PC-3 (cell line): Measurements from ENCODE around the gene TMEM184A. TPM values are rescaled to one million over a fixed set of nuclear protein-coding genes. Genes with fewer than 3 reads are reported as not detected.

ENCODE experiments used
- ATAC-seq: fragments of 200-7000 bp; cut with Tn5 transposase; 2 replicates; pipeline ENCODE4 v1.9.1; 2020; ENCODE audit warnings: mild to moderate bottlenecking, moderate library complexity
- BruUV-seq: library from RNA; stranded (reverse); fragments of 400-500 nt; replicated peaks from 2 replicates; lab custom pipeline; 2021; lab: Mats Ljungman, UMichigan
- CTCF ChIA-PET: fragments of 300-600 bp; sonication (Branson Sonifier 250); formaldehyde crosslinking; loops from one replicate; lab custom pipeline; 2022; ENCODE audit warnings: antibody characterized with exemption; lab: Charles Lee
- POLR2A ChIA-PET: fragments of 300-600 bp; sonication (Branson Sonifier 250); formaldehyde crosslinking; loops from one replicate; lab custom pipeline; 2022; ENCODE audit warnings: antibody characterized with exemption; ENCODE audit not compliant: unreplicated experiment; lab: Charles Lee
- DNase-seq: peaks from one replicate; pipeline ENCODE4 v3.0.0-alpha.2; 2015
- H2AFZ ChIP-seq: fragments of 300-600 bp; sonication (generic); 2 replicates; pipeline ENCODE4 v1.6.0; 2016; ENCODE audit warnings: antibody characterized with exemption, low read length
- H3F3A ChIP-seq: fragments of 300-600 bp; sonication (generic); one replicate; pipeline ENCODE4 v1.6.0; 2017; ENCODE audit warnings: antibody characterized with exemption, low read length, control low read depth, mild to moderate bottlenecking; ENCODE audit not compliant: unreplicated experiment
- H3K27ac ChIP-seq: fragments of 300-600 bp; sonication (generic); 2 replicates; pipeline ENCODE4 v1.5.1; 2016; ENCODE audit warnings: mild to moderate bottlenecking, low read length
- H3K27me3 ChIP-seq: fragments of 300-600 bp; sonication (generic); 2 replicates; pipeline ENCODE4 v1.6.1; 2016; ENCODE audit warnings: low read length, mixed read lengths
- H3K36me3 ChIP-seq: fragments of 300-600 bp; sonication (generic); 2 replicates; pipeline ENCODE4 v1.6.1; 2016; ENCODE audit warnings: low read depth, mixed run types, low read length, mixed read lengths
- H3K4me1 ChIP-seq: fragments of 300-600 bp; sonication (generic); 2 replicates; pipeline ENCODE4 v1.5.1; 2016; ENCODE audit warnings: low read length; ENCODE audit not compliant: insufficient read depth
- H3K4me2 ChIP-seq: fragments of 300-600 bp; sonication (generic); 2 replicates; pipeline ENCODE4 v1.6.0; 2016; ENCODE audit warnings: low read length
- H3K4me3 ChIP-seq: fragments of 300-600 bp; sonication (generic); 2 replicates; pipeline ENCODE4 v1.5.1; 2016; ENCODE audit warnings: mild to moderate bottlenecking, low read length, mixed read lengths
- H3K79me2 ChIP-seq: fragments of 300-600 bp; sonication (generic); 2 replicates; pipeline ENCODE4 v1.6.1; 2017; ENCODE audit warnings: low read length, mixed read lengths
- H3K9ac ChIP-seq: fragments of 300-600 bp; sonication (generic); 2 replicates; pipeline ENCODE4 v1.6.0; 2016; ENCODE audit warnings: mild to moderate bottlenecking, low read length
- H3K9me2 ChIP-seq: fragments of 300-600 bp; sonication (generic); replicated peaks from 2 replicates; pipeline ENCODE4 v1.6.1; 2016; ENCODE audit warnings: mixed run types, low read length, mixed read lengths
- H3K9me3 ChIP-seq: fragments of 300-600 bp; sonication (generic); 2 replicates; pipeline ENCODE4 v1.6.1; 2016; ENCODE audit warnings: low read length, mixed read lengths
- H4K20me1 ChIP-seq: fragments of 300-600 bp; sonication (generic); 2 replicates; pipeline ENCODE4 v1.6.1; 2016; ENCODE audit warnings: low read length, mixed read lengths
- CTCF ChIP-seq: fragments of 300-600 bp; sonication (generic); conservative IDR thresholded peaks from 2 replicates; pipeline ENCODE4 v1.5.1; 2017; ENCODE audit warnings: antibody characterized with exemption, low read depth, mild to moderate bottlenecking, low read length
- EZH2 ChIP-seq: fragments of 300-600 bp; sonication (generic); IDR thresholded peaks from one replicate; pipeline ENCODE4 v1.6.1; 2017; ENCODE audit warnings: antibody characterized with exemption, mild to moderate bottlenecking, low read length; ENCODE audit not compliant: unreplicated experiment
- EZH2phosphoT487 ChIP-seq: fragments of 300-600 bp; sonication (generic); IDR thresholded peaks from 2 replicates; pipeline ENCODE4 v1.6.1; 2018; ENCODE audit warnings: mild to moderate bottlenecking, antibody characterized with exemption, low read length, borderline replicate concordance
- intact Hi-C: fragments of 100-400 bp; cut with micrococcal nuclease; formaldehyde crosslinking; loops from 2 replicates; pipeline ENCODE4 v1.9.0; 2023
- total RNA-seq: library from RNA; depleted of rRNA; stranded (reverse); fragments of >200 nt; gene quantifications from 2 replicates; pipeline ENCODE4 v1.2.3, GENCODE V29; 2014

TMEM184A gene
- total RNA-seq, 1 experiment from 2014 or later: 23.1 TPM

GRCh38 chr7:1542841-1543747, 12.9 kb downstream of the TMEM184A start:
- ATAC-seq (peak; percentile 7; the same call in 1 of the 2 replicates), DNase-seq (no peak)
- Histone ChIP-seq H3K9me3 (no peaks in the 10 kb centered on the region), H3K79me2 (peaks cover 19% of the 10 kb centered on the region), H3K27ac (no peak overlapping the region), H3F3A (no peaks in the 10 kb centered on the region), H3K4me2 (no peak overlapping the region), H4K20me1 (no peaks in the 10 kb centered on the region), H2AFZ (no peak overlapping the region), H3K27me3 (no peaks in the 10 kb centered on the region), H3K36me3 (peaks cover 12% of the 10 kb centered on the region), H3K9me2 (no peaks in the 10 kb centered on the region), H3K4me1 (peaks cover under 1% of the 10 kb centered on the region; the same call in 1 of the 2 replicates), H3K9ac (no peak overlapping the region), H3K4me3 (no peak overlapping the region)
- TF ChIP-seq EZH2 (no peak), EZH2phosphoT487 (no peak), CTCF (no peak)
- BruUV-seq: no TSS peak
- intact Hi-C loops: no loop called here
- CTCF ChIA-PET: no interaction called here
- POLR2A ChIA-PET: interaction anchor here (0.6 to 1.1 kb wide), 2 partner anchors 12 to 113 kb away, joined by 5 to 8 read pairs; partner anchors contain the start of gene TMEM184A

- peaks cover 12% of the 10 kb centered on the region for H3K36me3 ChIP-seq
- ATAC-seq (no peak), DNase-seq (no peak)
- H3K27ac ChIP-seq: no peak overlapping the region
- no peak overlapping the region for H3K4me3 ChIP-seq
- CTCF ChIA-PET: no interaction called here
- no peaks in the 10 kb centered on the region for H3F3A ChIP-seq
- H3K9me2 ChIP-seq: no peaks in the 10 kb centered on the region
- intact Hi-C loops: no loop called here
- H3K79me2 ChIP-seq: peaks cover 27% of the 10 kb centered on the region
- POLR2A ChIA-PET: no interaction called here
- TF ChIP-seq EZH2phosphoT487: no peak
- TF ChIP-seq CTCF: no peak
- TF ChIP-seq EZH2: no peak
- H3K4me2 ChIP-seq: no peak overlapping the region
- H3K4me1 ChIP-seq: peaks cover 8% of the 10 kb centered on the region
- BruUV-seq: TSS peak; percentile 20
- no peak overlapping the region for H2AFZ ChIP-seq
- no peaks in the 10 kb centered on the region for H3K27me3 ChIP-seq
- no peaks in the 10 kb centered on the region for H4K20me1 ChIP-seq
- no peak overlapping the region for H3K9ac ChIP-seq
- no peaks in the 10 kb centered on the region for H3K9me3 ChIP-seq
Measured at GRCh38 chr7:1542329-1542728, 13.7 kb downstream of the TMEM184A start.
